Measurements from ENCODE around the gene DBN1.

DBN1 gene

DNA sequence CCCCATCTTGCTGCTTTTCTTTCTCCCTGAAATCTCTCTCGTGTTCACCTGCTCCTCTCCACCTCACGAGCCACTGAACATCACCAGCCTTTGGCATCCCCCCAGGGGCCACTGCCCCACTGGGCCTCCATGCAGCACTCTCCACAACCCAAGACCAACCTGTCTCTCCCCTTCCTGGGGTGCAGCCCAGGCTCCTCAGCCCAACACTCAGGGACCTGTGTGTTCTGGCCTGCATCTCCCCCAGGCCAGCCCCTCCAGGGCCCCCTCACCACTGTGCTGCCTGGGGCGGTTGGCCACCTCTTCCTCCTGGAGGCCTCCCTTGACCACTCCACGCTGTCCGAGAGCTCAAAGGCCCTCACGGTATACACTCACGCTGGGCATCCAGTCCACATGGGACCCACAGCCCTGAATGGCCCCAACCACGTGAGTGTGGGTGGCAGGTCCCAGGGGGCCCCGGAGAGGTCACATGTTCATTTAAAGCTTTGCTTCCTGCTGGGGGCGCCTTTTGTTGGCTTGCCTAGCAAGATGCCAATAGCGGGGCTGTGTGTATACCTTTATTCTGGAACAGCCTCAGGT lies 36.6 kb upstream of the DBN1 start:
- Histone ChIP-seq H3K23ac (ENCODE audit: low read length) (no peak overlapping the region), H3K14ac (ENCODE audit: low read length) (no peak overlapping the region)

GRCh38 chr5:177509381-177509951 lies 36.0 kb upstream of the DBN1 start, which contains the start of gene DOK3:
Gene DOK3, minus strand, starts transcription at chr5:177509826. Its CDS starts 286 bp downstream, at chr5:177509540.
- Histone ChIP-seq H3K23ac (ENCODE audit: low read length) (no peak within 1 kb of the TSS), H2BK12ac (ENCODE audit: low read length) (no peak within 1 kb of the TSS), H2AK5ac (ENCODE audit: low read length) (no peak within 1 kb of the TSS), H2BK120ac (ENCODE audit: insufficient read depth, low read length, poor library complexity) (no peak within 1 kb of the TSS), H3K9me3 (ENCODE audit: insufficient read depth, low read depth, low read length) (no peaks in the 10 kb centered on the region), H3K27ac (ENCODE audit: low read depth, low read length) (no peak within 1 kb of the TSS), H3K4me2 (ENCODE audit: low read length) (no peak within 1 kb of the TSS), H2AFZ (ENCODE audit: insufficient read depth, low read length, poor library complexity) (no peak within 1 kb of the TSS), H2BK5ac (ENCODE audit: low read depth, low read length, poor library complexity) (no peak within 1 kb of the TSS), H3K79me1 (ENCODE audit: low read length) (no peaks in the 10 kb centered on the region), H3K4me1 (ENCODE audit: control insufficient read depth in 1 of 2, insufficient read depth in 2 of 2, low read length in 2 of 2) (no peaks in the 10 kb centered on the region), H3K36me3 (ENCODE audit: control insufficient read depth in 1 of 2, insufficient read depth in 2 of 2, low read length in 2 of 2) (peaks cover 47 to 54% of the 10 kb centered on the region in 2 experiments), H3K9ac (ENCODE audit: low read length) (no peak within 1 kb of the TSS), H4K8ac (ENCODE audit: low read depth, low read length) (no peak within 1 kb of the TSS), H3K18ac (ENCODE audit: low read length) (no peak within 1 kb of the TSS), H3K79me2 (ENCODE audit: control insufficient read depth, insufficient read depth, low read length, poor library complexity) (no peaks in the 10 kb centered on the region), H3K27me3 (ENCODE audit: insufficient read depth, low read length) (no peaks in the 10 kb centered on the region), H3K14ac (ENCODE audit: low read length) (no peak within 1 kb of the TSS), H4K91ac (ENCODE audit: low read depth, low read length) (no peak within 1 kb of the TSS), H4K12ac (ENCODE audit: low read depth, low read length) (no peak within 1 kb of the TSS), H3K4me3 (ENCODE audit: low read depth, low read length) (no peak within 1 kb of the TSS), H3K4ac (ENCODE audit: low read depth, low read length) (no peak within 1 kb of the TSS)
- DNase-seq: no peak
- WGBS (ENCODE audit: extremely low coverage, insufficient coverage, insufficient read length): no CpG with 5 or more reads among the region's 20 CpGs

More for the DNA sequence above, 36.6 kb upstream of the DBN1 start:
- H3K4me2 ChIP-seq (ENCODE audit: low read length): no peak overlapping the region
- no peaks in the 10 kb centered on the region for H3K79me1 ChIP-seq (ENCODE audit: low read length)
- no peak overlapping the region for H2BK120ac ChIP-seq (ENCODE audit: insufficient read depth, low read length, poor library complexity)
- H3K36me3 ChIP-seq (ENCODE audit: control insufficient read depth in 1 of 2, insufficient read depth in 2 of 2, low read length in 2 of 2): peaks cover 50 to 60% of the 10 kb centered on the region in 2 experiments
- no peak for DNase-seq
- no peaks in the 10 kb centered on the region for H3K9me3 ChIP-seq (ENCODE audit: insufficient read depth, low read depth, low read length)
- no peak overlapping the region for H3K18ac ChIP-seq (ENCODE audit: low read length)
- H3K4me1 ChIP-seq (ENCODE audit: control insufficient read depth in 1 of 2, insufficient read depth in 2 of 2, low read length in 2 of 2): no peaks in the 10 kb centered on the region
- H3K27ac ChIP-seq (ENCODE audit: low read depth, low read length): no peak overlapping the region
- no peak overlapping the region for H2BK5ac ChIP-seq (ENCODE audit: low read depth, low read length, poor library complexity)
- H4K8ac ChIP-seq (ENCODE audit: low read depth, low read length): no peak overlapping the region
- no peak overlapping the region for H4K12ac ChIP-seq (ENCODE audit: low read depth, low read length)
- H2AK5ac ChIP-seq (ENCODE audit: low read length): no peak overlapping the region
- no peak overlapping the region for H3K4ac ChIP-seq (ENCODE audit: low read depth, low read length)
- no peak overlapping the region for H2AFZ ChIP-seq (ENCODE audit: insufficient read depth, low read length, poor library complexity)
- H4K91ac ChIP-seq (ENCODE audit: low read depth, low read length): no peak overlapping the region
- no peaks in the 10 kb centered on the region for H3K79me2 ChIP-seq (ENCODE audit: control insufficient read depth, insufficient read depth, low read length, poor library complexity)
- H3K27me3 ChIP-seq (ENCODE audit: insufficient read depth, low read length): no peaks in the 10 kb centered on the region
- no peak overlapping the region for H2BK12ac ChIP-seq (ENCODE audit: low read length)
- WGBS (ENCODE audit: extremely low coverage, insufficient coverage, insufficient read length): no CpG with 5 or more reads among the region's 11 CpGs
- H3K9ac ChIP-seq (ENCODE audit: low read length): no peak overlapping the region
- H3K4me3 ChIP-seq (ENCODE audit: low read depth, low read length): no peak overlapping the region

GRCh38 chr5:177508837-177509236 lies 35.4 kb upstream of the DBN1 start:
- WGBS (ENCODE audit: extremely low coverage, insufficient coverage, insufficient read length): no CpG with 5 or more reads among the region's 8 CpGs
- H3K4me1 ChIP-seq (ENCODE audit: control insufficient read depth in 1 of 2, insufficient read depth in 2 of 2, low read length in 2 of 2): no peaks in the 10 kb centered on the region
- H3K36me3 ChIP-seq (ENCODE audit: control insufficient read depth in 1 of 2, insufficient read depth in 2 of 2, low read length in 2 of 2): peaks cover 45 to 54% of the 10 kb centered on the region in 2 experiments
- H3K4me3 ChIP-seq (ENCODE audit: low read depth, low read length): no peak overlapping the region
- no peak overlapping the region for H3K4ac ChIP-seq (ENCODE audit: low read depth, low read length)
- no peaks in the 10 kb centered on the region for H3K9me3 ChIP-seq (ENCODE audit: insufficient read depth, low read depth, low read length)
- no peak overlapping the region for H2BK120ac ChIP-seq (ENCODE audit: insufficient read depth, low read length, poor library complexity)
- H4K12ac ChIP-seq (ENCODE audit: low read depth, low read length): no peak overlapping the region
- DNase-seq: no peak
- no peak overlapping the region for H3K14ac ChIP-seq (ENCODE audit: low read length)
- H3K27ac ChIP-seq (ENCODE audit: low read depth, low read length): no peak overlapping the region
- no peaks in the 10 kb centered on the region for H3K79me1 ChIP-seq (ENCODE audit: low read length)
- no peak overlapping the region for H2BK12ac ChIP-seq (ENCODE audit: low read length)
- H3K18ac ChIP-seq (ENCODE audit: low read length): no peak overlapping the region
- no peak overlapping the region for H4K91ac ChIP-seq (ENCODE audit: low read depth, low read length)
- no peak overlapping the region for H2BK5ac ChIP-seq (ENCODE audit: low read depth, low read length, poor library complexity)
- no peak overlapping the region for H4K8ac ChIP-seq (ENCODE audit: low read depth, low read length)
- H3K9ac ChIP-seq (ENCODE audit: low read length): no peak overlapping the region
- H2AFZ ChIP-seq (ENCODE audit: insufficient read depth, low read length, poor library complexity): no peak overlapping the region
- no peak overlapping the region for H3K23ac ChIP-seq (ENCODE audit: low read length)
- no peak overlapping the region for H3K4me2 ChIP-seq (ENCODE audit: low read length)
- H2AK5ac ChIP-seq (ENCODE audit: low read length): no peak overlapping the region
- H3K79me2 ChIP-seq (ENCODE audit: control insufficient read depth, insufficient read depth, low read length, poor library complexity): no peaks in the 10 kb centered on the region
- no peaks in the 10 kb centered on the region for H3K27me3 ChIP-seq (ENCODE audit: insufficient read depth, low read length)

DNA sequence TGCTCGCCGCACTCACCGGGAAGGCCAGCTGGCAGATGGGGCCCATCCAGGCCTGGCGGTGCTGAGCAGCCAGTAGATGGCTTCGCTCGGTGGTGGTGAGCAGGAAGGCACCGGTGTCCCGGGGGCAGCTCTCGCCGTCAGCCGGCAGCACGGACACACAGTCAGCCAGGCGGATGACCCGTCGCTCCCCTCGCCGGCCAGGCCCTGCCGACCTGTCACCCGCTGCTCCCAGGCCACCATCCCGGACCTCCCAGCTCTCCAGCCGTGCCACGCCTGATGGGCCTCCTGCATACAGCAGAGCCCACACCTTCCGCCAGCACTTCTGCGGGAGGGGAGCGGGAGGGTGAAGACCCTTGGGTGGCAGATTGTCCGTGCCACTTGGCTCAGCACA lies 34.8 kb upstream of the DBN1 start:
- H3K79me1 ChIP-seq (ENCODE audit: low read length): no peaks in the 10 kb centered on the region
- H4K8ac ChIP-seq (ENCODE audit: low read depth, low read length): no peak overlapping the region
- H3K4me1 ChIP-seq (ENCODE audit: control insufficient read depth in 1 of 2, insufficient read depth in 2 of 2, low read length in 2 of 2): no peaks in the 10 kb centered on the region
- no peak overlapping the region for H3K18ac ChIP-seq (ENCODE audit: low read length)
- no peak overlapping the region for H2AK5ac ChIP-seq (ENCODE audit: low read length)
- H2BK5ac ChIP-seq (ENCODE audit: low read depth, low read length, poor library complexity): no peak overlapping the region
- H2BK120ac ChIP-seq (ENCODE audit: insufficient read depth, low read length, poor library complexity): no peak overlapping the region
- no peak overlapping the region for H3K23ac ChIP-seq (ENCODE audit: low read length)
- H2BK12ac ChIP-seq (ENCODE audit: low read length): no peak overlapping the region
- no peak overlapping the region for H4K12ac ChIP-seq (ENCODE audit: low read depth, low read length)
- H3K14ac ChIP-seq (ENCODE audit: low read length): no peak overlapping the region
- no peak overlapping the region for H3K4me3 ChIP-seq (ENCODE audit: low read depth, low read length)
- H3K27me3 ChIP-seq (ENCODE audit: insufficient read depth, low read length): no peaks in the 10 kb centered on the region
- H3K79me2 ChIP-seq (ENCODE audit: control insufficient read depth, insufficient read depth, low read length, poor library complexity): no peaks in the 10 kb centered on the region
- H3K27ac ChIP-seq (ENCODE audit: low read depth, low read length): no peak overlapping the region
- no peak overlapping the region for H3K4ac ChIP-seq (ENCODE audit: low read depth, low read length)
- no peaks in the 10 kb centered on the region for H3K9me3 ChIP-seq (ENCODE audit: insufficient read depth, low read depth, low read length)
- no peak overlapping the region for H2AFZ ChIP-seq (ENCODE audit: insufficient read depth, low read length, poor library complexity)
- H3K4me2 ChIP-seq (ENCODE audit: low read length): no peak overlapping the region
- no peak overlapping the region for H4K91ac ChIP-seq (ENCODE audit: low read depth, low read length)
- peaks cover 43 to 54% of the 10 kb centered on the region in 2 experiments for H3K36me3 ChIP-seq (ENCODE audit: control insufficient read depth in 1 of 2, insufficient read depth in 2 of 2, low read length in 2 of 2)
- H3K9ac ChIP-seq (ENCODE audit: low read length): no peak overlapping the region
- DNase-seq: no peak
- WGBS (ENCODE audit: extremely low coverage, insufficient coverage, insufficient read length): no CpG with 5 or more reads among the region's 26 CpGs
